ENCODE results near the gene PDE4D.

DNA sequence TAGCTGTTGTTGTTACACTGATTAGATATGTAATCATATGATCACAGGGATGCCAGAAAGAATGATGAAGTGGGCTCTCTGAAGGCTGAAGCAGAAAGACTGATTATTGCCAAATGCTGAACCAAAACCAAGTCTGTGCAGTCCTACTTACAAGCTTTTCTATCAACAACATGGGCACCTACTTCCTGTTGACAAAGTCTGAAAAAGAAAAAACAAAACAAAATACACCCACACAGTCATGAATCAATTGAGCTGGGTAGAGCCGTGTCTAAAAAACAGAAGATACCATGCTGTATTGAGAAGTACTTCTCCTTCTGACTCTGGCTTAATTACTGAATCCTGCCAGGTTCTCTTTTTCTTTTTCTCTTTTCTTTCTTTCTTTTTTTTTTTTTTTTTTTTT, 947.3 kb downstream of the PDE4D start:
- TF ChIP-seq CSDC2 (CRISPR knock-in tag; IDR thresholded peaks at IDR 0.05) (no peak), TOX (CRISPR knock-in tag; IDR thresholded peaks at IDR 0.05; ENCODE audit: borderline replicate concordance) (no peak), PPARA (CRISPR knock-in tag; IDR thresholded peaks at IDR 0.05; ENCODE audit: borderline replicate concordance) (no peak), ZNF70 (CRISPR knock-in tag; IDR thresholded peaks at IDR 0.05) (no peak)

Data from SK-N-SH treated with all-trans-retinoic acid at 6 μM for 48 hours (cell line).